HG03558 (cell line): ENCODE data around the gene LMNTD1.
"Not testable (repeated sequence)": the region's sequence is repeated elsewhere in the genome, so short reads cannot be mapped to it uniquely, and the experiment has no call there.

Experiments
- ATAC-seq: cut with Tn5 transposase; IDR thresholded peaks from one replicate; pipeline ENCODE4 v1.9.1; 2021; ENCODE audit warnings: moderate number of reproducible peaks; ENCODE audit not compliant: unreplicated experiment; ENCODE audit errors: extremely low read depth

LMNTD1 gene, protein sequence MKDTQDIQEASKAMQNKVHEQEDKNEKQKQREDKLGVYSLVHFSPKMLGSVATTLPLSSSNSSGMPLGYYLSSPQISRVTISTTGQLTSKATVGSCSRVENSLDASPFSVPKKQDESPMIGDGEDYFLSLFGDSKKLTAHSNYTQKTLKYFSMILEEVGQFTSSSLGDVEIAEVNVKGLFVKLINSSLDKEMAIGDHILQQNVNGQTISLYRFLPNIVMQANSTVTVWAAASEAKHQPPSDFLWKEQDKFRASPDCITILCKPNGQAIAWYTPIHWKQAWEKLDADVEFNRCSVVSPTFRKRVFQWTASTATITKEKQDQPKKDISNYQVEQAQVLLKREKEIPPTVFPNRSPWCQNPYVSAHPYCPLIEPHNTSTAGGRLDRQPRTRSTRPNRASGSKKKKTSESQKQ

GRCh38 chr12:25553098-25553497 lies at the start of gene LMNTD1:
TSS of gene LMNTD1 (minus strand) at chr12:25553283. CDS start at chr12:25552959, 324 bp downstream.
- ATAC-seq = no peak

- no peak for ATAC-seq
Measured at GRCh38 chr12:25598956-25599355, 45.9 kb upstream of the LMNTD1 start.

GRCh38 chr12:25595496-25595895 lies 42.4 kb upstream of the LMNTD1 start:
- ATAC-seq = not testable (repeated sequence)

- ATAC-seq = no peak
Measured at GRCh38 chr12:25594376-25594775, 41.3 kb upstream of the LMNTD1 start.

- ATAC-seq = no peak
Measured at GRCh38 chr12:25592725-25593495, 39.8 kb upstream of the LMNTD1 start.

- ATAC-seq = no peak
Measured at GRCh38 chr12:25591144-25591543, 38.1 kb upstream of the LMNTD1 start.

- no peak for ATAC-seq
Measured at GRCh38 chr12:25590011-25590721, 37.1 kb upstream of the LMNTD1 start.

DNA sequence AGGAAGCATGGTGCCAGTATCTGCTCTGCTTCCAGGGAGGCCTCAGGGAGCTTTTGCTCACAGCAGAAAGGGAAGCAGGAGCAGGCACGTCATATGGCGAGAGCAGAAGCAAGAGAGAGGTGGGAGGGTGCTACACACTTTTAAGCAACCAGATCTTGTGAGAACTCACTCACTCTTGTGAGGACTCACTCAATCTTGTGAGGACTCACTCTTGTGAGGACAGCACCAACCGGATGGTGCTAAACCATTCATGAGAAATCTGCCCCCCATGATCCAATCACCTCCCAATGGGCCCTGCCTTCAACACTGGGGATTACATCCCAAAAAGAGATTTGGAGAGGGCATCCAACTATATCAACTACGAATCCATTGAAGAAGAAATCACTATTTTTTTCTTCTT lies 34.3 kb upstream of the LMNTD1 start:
- no peak for ATAC-seq

DNA sequence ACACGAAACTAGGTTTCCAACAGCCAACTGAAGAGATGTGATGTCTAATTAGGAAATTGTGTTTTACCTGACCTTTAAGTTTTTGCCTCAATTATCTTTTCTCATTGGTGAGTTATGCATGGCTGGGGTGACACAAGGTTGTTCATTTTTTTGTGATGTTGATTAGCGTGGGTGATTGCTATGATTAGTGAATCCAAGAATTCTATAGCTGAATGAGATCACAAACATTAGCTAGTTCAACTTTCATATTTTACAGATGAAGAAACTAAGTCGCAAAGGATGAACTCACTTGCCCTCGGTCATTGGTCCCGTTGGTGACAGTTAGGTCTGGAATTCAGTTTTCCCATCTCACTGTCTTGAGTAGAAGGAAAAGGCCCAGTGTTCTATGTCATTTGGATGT lies 32.6 kb upstream of the LMNTD1 start:
- ATAC-seq = no peak

DNA sequence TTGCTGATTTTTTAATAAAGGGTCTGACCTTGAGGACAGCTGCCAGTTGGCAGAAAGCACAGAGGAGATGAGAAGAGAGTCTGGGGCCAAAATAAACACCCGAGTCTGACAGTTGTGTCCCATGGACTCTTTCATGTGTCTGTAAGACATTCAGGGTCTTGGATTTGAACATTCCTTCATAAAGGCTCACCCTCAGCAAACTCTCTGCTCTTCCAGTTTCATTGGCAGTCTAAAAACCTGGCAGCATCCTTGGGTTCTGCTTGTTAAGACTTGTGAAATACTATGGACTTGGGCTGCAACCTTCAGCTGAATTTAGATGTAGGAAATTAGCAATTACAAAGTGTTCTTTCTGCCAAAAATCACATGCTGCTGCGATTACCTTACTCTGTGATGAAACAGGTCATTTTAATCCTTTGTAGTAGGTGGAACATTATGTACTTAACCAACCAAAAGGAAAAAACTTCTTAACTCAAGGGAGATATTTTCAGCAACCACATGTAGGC lies 32.0 kb upstream of the LMNTD1 start:
- ATAC-seq = no peak

DNA sequence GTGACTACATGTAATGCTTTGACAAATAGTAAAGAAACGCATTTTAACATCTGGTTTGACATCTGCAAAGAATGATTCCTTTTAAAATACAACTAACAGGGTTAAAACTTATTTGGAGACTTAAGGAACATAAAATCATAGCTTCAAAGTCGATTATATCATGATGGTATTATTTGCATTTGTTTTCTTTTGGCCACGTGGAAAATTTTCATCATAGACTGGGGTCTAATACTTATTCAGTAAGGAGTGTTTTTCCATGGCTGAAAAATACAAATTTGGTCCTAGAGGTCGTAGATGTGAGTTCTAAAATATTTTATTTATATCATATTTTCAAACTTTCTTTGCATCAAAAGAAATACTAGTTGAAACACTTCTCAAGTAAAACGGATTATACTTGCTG lies 31.5 kb upstream of the LMNTD1 start:
- no peak for ATAC-seq

- no peak for ATAC-seq
Measured at GRCh38 chr12:25583545-25583944, 30.5 kb upstream of the LMNTD1 start.

GRCh38 chr12:25581067-25581466 lies 28.0 kb upstream of the LMNTD1 start:
- ATAC-seq = no peak

DNA sequence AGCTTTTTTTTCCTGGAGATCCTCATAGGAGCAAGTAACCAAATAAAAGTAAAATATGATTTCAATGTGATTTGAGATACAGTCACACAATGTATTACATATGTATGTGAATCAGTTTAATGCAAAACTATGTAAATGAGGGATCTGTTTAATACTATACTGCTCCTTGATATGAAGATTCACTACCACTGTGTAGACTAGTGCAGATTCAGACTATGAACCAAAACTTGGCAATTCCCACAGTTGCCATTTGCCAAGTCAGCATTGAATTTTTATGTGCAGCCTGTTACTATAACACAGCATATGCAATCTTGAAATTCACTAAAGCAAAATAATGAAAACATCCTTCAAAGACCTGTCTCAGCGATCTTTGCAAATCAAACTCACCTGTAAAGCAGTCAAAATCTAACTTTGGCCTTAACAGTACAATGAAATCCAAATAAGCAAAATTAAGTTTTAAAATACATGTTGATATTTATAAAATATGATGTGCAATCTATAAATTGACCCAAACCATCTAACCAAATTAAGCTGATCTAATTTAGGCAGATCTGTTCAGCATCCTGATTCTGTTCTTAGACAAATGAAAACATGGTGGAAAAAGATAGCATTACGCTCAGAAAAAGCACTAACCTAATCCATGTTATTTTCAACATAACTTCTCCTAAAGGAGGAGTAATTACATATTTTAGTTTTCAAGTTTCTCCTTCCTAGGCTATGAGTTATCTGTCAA lies 25.5 kb upstream of the LMNTD1 start:
- no peak for ATAC-seq

DNA sequence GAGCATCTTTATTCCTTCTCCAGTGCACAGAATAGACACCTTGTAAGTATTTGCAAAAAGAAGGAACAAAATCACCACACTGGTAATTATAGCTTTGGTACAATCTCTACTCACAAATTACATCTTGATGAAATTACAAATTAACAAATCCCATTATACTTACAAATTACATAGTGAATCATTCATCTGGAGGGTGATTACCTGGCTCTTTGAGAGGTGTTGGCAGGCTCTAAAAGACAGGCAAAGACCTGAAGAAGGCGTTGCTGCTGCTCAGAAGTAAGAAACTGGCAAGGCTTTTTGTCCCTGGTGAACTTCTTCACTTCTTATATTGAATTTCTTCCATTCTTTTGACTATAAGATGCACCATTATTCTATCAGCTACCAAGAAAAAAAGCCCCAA lies 21.7 kb upstream of the LMNTD1 start:
- no peak for ATAC-seq

DNA sequence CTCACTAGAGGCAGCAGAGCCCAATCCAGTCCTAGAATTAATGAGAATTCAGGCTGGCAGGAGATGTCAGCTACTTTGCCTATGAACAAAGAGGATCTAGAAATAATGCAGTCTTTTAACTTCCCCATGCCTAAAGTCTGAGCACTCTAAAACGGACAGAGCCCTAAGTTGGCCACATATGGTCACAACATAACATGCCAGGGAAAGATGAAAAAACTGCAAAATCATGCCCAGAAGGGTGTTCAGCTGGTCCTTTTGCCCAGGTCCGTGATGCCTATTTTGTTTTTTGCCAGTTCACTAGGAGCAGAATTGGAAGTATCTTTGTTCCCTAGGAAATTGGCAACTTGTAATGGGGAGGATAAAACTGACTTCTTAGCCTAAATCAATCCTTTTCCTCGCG lies 20.3 kb upstream of the LMNTD1 start:
- no peak for ATAC-seq

GRCh38 chr12:25570418-25570817 lies 17.3 kb upstream of the LMNTD1 start:
- ATAC-seq = no peak

GRCh38 chr12:25566202-25566949 lies 13.3 kb upstream of the LMNTD1 start:
- ATAC-seq = no peak

DNA sequence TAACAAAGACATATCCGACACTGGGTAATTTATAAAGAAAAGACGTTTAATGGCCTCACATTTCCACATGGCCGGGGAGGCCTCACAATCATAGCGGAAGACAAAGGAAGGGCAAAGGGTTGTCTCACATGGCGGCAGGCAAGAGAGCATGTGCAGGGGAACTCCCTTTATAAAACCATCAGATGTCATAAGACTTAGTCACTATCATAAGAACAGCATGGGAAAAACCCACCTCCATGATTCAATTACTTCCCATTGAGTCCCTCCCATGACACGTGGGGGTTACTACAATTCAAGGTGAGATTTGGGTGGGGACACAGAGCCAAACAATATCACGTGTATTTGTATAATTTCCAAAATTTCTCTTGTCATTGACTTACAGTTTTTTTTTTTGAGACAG lies 5.5 kb upstream of the LMNTD1 start:
- ATAC-seq = no peak
